Eye (tissue), 1 donor: ENCODE results near the gene FBN1.

Source experiments
- DNase-seq: peaks from one replicate; pipeline ENCODE4 v3.0.0-alpha.2; 2015

Gene FBN1

DNA sequence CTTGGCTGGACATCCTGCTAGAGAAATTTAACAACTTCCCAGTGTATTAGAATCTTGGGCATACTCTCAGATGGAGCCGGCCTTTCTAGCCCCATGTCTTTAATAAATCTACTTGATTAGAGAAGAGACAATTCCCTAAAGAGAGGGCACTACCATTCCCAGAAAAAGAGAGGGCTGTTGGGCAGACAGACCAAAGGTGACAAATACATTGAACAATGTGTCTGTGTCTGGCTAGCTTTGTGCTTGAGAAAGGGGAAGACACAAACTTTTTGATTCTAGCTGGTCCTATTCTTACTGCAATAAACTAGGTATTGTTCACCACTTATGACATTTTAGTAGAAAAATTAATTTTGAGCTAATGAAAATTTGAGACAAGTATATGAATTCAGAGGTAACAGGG, 256.6 kb downstream of the FBN1 start:
- DNase-seq: no peak

DNA sequence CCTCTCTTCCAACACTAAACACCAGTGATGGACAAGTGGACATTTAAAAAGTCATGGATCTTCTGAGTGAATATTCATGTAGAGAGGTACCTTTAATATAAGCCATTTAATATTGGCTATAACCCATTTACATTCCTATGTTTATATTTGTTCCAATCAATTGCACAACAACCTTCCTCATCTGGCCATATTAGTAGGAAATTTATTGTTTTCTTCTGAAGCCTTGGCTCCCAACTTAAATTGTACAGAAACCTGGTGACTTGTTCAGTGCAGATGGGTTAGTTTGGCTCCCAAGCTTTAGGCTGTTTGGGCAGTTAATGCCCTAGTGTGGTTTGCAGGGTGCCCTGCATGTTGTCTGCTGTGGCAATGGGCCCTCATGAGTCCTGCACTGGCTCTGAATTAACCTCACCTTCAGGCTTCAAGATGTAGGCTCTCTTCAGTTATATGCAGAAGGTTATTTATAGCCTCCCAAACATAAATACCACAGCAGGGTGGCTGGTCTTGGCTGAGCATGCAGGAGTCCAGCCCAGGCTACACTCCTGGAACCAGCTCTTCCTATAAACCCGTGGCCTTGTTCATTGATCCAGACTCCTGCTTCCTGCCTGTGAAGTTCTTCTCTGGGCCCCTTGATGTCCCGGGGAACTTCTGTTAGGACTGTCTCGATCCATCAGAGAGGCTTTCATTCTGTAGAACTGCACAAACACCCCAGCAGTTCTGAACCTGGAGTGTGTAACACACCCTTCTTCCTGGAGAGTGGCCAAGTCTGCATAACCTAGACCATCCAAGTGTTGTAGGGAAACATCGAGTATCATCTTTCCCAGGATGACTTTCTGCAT, 257.3 kb downstream of the FBN1 start:
- no peak for DNase-seq

DNA sequence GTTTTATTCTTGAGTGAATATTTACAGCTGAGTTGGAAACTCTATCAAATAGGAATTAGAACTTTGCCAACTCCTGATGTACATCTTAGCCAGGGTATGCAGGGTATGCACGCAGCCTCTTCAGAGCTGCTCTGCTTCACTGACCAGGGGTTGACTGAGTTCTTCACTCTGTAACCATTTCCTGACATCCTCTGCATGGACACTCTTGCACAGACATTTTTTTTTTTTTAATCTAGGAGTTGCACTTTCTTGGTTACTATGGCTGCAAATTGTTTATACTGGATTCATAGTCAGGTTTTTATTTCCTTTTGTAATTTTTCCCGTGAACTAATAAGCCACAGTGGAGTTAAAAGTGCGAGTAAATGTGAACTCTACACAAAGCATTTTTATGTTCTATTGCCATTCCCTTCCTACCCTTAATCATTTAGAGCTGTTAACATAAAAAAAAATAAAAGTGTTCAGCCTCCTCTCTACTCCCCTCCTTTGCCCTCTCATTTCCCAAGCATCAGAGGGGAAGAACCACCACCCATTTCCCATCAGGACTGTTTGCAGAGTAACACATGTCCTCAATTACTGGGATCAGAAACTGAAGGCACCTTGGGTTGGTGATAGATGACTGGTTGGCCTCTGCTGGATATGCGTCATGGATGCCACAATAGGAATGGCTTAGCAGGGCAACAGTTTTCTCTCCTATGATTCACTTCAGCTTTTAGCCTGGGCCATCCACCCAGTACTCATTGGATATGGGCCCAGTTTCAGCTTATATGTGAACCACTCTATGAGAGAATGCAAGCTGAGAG, 260.3 kb downstream of the FBN1 start:
- no peak for DNase-seq

DNA sequence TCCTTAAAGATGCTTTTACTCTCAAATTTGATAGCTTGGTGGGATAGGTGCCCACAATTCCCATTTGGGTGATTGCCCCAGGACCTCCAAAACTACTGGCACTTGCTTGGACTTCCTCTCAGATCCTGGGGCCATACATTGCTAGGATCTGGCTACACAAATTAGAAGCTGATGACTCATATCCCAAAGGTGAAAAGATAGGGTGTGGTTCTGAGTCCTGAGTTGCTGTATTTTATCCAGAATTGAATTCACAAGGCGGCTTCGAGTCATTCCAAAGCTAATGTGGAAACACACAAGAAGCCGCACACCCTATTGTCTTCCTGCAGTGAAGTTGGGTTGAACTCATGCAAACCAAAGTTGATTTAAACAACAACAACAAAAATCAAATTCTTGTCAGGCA, 260.9 kb downstream of the FBN1 start:
- DNase-seq: no peak

DNA sequence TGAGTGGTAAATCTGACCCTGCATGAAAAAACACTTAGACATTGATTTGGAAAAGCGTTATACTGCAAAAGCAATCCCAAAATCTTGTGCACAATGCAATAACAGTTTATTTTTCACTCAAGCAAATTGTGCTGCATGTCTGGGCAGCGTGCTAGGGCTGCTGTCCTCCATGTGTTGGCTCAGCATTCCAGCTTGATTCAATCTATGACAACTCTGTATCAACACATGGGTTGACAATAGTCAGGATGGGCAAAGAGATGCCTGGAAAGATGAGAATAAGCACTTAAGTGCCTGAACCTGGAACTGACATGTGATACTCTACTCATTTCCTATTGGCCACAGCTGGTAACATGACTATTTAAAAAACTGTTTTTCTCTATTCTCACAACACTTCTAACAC, 262.5 kb downstream of the FBN1 start:
- DNase-seq: no peak

DNA sequence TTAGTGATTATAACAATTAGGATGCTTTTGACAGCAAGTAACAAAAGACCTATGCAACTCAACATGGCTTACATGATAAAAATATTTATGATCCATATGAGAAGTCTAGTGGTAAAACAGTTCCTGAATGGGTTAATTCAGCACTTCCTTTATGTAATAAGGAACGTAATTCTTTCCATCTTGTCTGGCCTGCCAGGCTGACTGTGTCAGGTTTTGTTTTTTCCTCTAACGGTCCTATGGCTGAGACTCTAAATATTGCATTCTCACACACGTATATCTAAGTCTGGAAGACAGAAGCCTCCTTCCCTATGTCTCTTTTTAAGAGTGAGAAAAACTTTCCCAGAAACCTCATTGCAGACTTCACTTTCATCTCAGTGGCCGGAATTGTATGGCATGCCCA, 263.6 kb downstream of the FBN1 start:
- DNase-seq: no peak

DNA sequence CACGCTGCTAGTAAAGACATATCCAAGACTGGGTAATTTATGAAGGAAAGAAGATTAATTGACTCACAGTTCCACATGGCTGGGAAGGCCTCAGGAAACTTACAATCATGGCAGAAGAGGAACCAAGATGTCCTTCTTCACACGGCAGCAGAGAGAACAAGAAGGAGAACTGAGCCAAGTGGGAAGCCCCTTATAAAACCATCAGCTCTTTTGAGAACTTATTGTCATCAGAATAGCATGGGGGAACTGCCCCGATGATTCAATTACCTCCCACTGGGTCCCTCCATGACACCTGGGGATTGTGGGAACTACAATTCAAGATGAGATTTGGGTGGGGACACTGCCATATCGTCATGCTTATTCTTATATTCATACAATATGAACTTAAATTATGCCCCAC, 265.3 kb downstream of the FBN1 start:
- DNase-seq: no peak

GRCh38 chr15:48375767-48376166, 269.7 kb downstream of the FBN1 start:
- no peak for DNase-seq

GRCh38 chr15:48374472-48374871, 271.0 kb downstream of the FBN1 start:
- DNase-seq: no peak

- no peak for DNase-seq
These were observed 271.6 kb downstream of the FBN1 start for GRCh38 chr15:48373821-48374451.

DNA sequence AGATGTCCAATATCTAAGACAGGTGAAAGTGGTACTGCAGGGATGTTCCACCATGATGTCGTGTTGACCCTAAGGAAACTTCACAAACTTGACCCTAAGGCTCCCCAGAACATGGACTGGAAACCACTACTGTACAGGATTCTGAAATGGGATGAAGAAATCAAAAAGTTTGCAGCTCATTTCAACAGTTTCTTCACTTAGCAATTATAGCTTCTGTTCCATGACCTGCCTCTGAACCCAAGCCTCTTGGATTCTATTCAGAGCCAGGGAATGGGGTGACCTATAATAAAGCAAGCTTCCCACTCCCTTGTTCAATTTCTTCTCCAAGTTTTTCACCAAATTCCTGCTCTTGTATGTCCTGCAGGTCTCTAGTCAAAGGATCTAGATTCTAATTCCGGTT, 273.5 kb downstream of the FBN1 start:
- no peak for DNase-seq

DNA sequence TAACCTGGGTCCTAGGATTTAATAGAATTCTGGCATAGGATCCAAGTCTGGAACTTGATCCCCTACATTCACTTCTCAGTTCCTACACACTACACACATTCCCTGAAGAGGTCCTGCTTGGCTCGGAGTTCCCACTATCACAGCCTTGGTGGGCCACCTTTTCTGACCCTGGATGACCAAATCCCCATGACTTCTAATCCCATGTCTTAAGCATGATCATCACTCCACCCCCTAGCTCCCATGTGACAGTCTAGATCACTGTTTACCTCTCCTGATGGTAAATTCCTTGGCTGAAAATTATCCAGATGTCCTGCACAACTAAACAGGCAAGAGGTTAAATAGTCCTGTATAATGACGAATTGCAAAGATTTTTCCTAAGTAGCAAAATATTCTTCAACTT, 274.0 kb downstream of the FBN1 start:
- no peak for DNase-seq

- no peak for DNase-seq
These were observed 275.0 kb downstream of the FBN1 start for GRCh38 chr15:48370460-48370859.

GRCh38 chr15:48367483-48367882, 278.0 kb downstream of the FBN1 start:
- DNase-seq: no peak

GRCh38 chr15:48366584-48367312, 278.8 kb downstream of the FBN1 start:
- no peak for DNase-seq

GRCh38 chr15:48365575-48365974, 279.9 kb downstream of the FBN1 start:
- no peak for DNase-seq

GRCh38 chr15:48363474-48363873, 282.0 kb downstream of the FBN1 start:
- no peak for DNase-seq

GRCh38 chr15:48361685-48362084, 283.8 kb downstream of the FBN1 start:
- DNase-seq: no peak

GRCh38 chr15:48360841-48361240, 284.7 kb downstream of the FBN1 start:
- no peak for DNase-seq
